Spleen (tissue), 11 donors: ENCODE measurements around the gene C19orf25. TPM values are rescaled to one million over a fixed set of nuclear protein-coding genes. Genes with fewer than 3 reads are reported as not detected.
A peak's percentile ranks its signal among the peaks of the same experiment; 100 is the strongest.

ENCODE experiments used
- DNase-seq: peaks from one replicate; pipeline ENCODE4 v3.0.0-alpha.2; 2020
- H3K27ac ChIP-seq, 8 donors: fragments of 200-600 bp; sonication (generic) in 7 of 8; 1 replicate in 4 of 8; 2 replicates in 4 of 8; pipeline versions ENCODE4 v1.5.0 to v1.8.0; 2016 to 2021; ENCODE audit warnings: inconsistent platforms in 4 of 8, mild to moderate bottlenecking in 4 of 8, moderate library complexity in 1 of 8
- H3K27me3 ChIP-seq, 7 donors: fragments of 200-600 bp; sonication (generic) in 6 of 7; replicated peaks in 1 of 7; 1 replicate in 4 of 7; 2 replicates in 3 of 7; pipeline versions ENCODE4 v1.5.0 to v1.8.0; 2016 to 2021; ENCODE audit warnings: inconsistent platforms in 3 of 7, mild to moderate bottlenecking in 1 of 7
- H3K36me3 ChIP-seq, 6 donors: fragments of 200-600 bp; sonication (generic) in 5 of 6; 1 replicate in 4 of 6; 2 replicates in 2 of 6; pipeline versions ENCODE4 v1.5.0 to v1.8.0; 2016 to 2021; ENCODE audit warnings: inconsistent platforms in 2 of 6
- H3K4me1 ChIP-seq, 6 donors: fragments of 200-600 bp; sonication (generic) in 5 of 6; 1 replicate in 3 of 6; 2 replicates in 3 of 6; pipeline versions ENCODE4 v1.5.0 to v1.8.0; 2016 to 2021; ENCODE audit warnings: inconsistent platforms in 3 of 6
- H3K4me3 ChIP-seq, 8 donors: fragments of 200-600 bp; sonication (generic) in 7 of 8; 1 replicate in 4 of 8; 2 replicates in 4 of 8; pipeline versions ENCODE4 v1.5.0 to v1.8.0; 2016 to 2021; ENCODE audit warnings: inconsistent platforms in 4 of 8, mild to moderate bottlenecking in 4 of 8, moderate library complexity in 2 of 8
- H3K9me3 ChIP-seq, 8 donors: fragments of 200-600 bp; sonication (generic) in 7 of 8; 1 replicate in 4 of 8; 2 replicates in 4 of 8; pipeline versions ENCODE4 v1.5.0 to v1.8.0; 2016 to 2021; ENCODE audit warnings: inconsistent platforms in 4 of 8
- POLR2A ChIP-seq, 3 donors: fragments of 450-650 bp; IDR thresholded peaks; one replicate each; pipeline ENCODE4 v1.5.1; 2017; ENCODE audit warnings: antibody characterized with exemption in 3 of 3, mild to moderate bottlenecking in 1 of 3
- POLR2AphosphoS5 ChIP-seq, 3 donors: sonication (generic); formaldehyde crosslinking; IDR thresholded peaks; one replicate each; pipeline ENCODE4 v1.5.1; 2017; ENCODE audit warnings: antibody characterized with exemption in 3 of 3
- WGBS, 5 donors: extraction: QIAGEN DNeasy Blood & Tissue Kit in 3 of 5; methylation state at CpG; one replicate each; pipeline versions ENCODE4 v1.1.5 to v1.1.7; 2013 to 2018; 5-methylcytosine and 5-hydroxymethylcytosine counted together
- intact Hi-C: fragments of 100-400 bp; cut with DNase I; formaldehyde crosslinking; loops from one replicate; pipeline ENCODE4 v1.15.0; 2023; ENCODE audit warnings: low total_unique reads
- polyA plus RNA-seq, 3 donors: library from polyadenylated mRNA; stranded (reverse); fragments of 200-250 nt; gene quantifications; one replicate each; pipeline ENCODE4 v1.2.1, GENCODE V29; 2013
- total RNA-seq, 7 donors: library from RNA; depleted of rRNA in 3 of 7; stranded (reverse); fragments of >200 nt in 3 of 7; fragmentation: NEBNext Ultra II Directional in 4 of 7; extraction: Animal tissue kit (Norgen Biotek cat#: 25700) in 4 of 7; gene quantifications; one replicate each; pipeline versions ENCODE4 v1.1.0 to v1.2.1, GENCODE V29; 2016 to 2021
- TF ChIP-seq, protein P1 (sequence below), 11 experiments: fragments of 200-600 bp in 7 of 11; fragments of 450-650 bp in 4 of 11; sonication (generic) in 4 of 11; IDR thresholded peaks in 8 of 11; conservative IDR thresholded peaks in 3 of 11; 1 replicate in 7 of 11; 2 replicates in 4 of 11; pipeline versions ENCODE4 v1.4.0 to v1.8.0; 2016 to 2021; ENCODE audit warnings: antibody characterized with exemption in 11 of 11, inconsistent platforms in 4 of 11, mild to moderate bottlenecking in 1 of 11
- donor health status: healthy with polysubstance abuse.
- donor health status: DM: no; HTN: no; CAD: no; lungs with moderate emphysema.
- donor health status: DM: no; HTN: no; CAD: no.
- donor health status: Bipolar disorder and iron deficiency.
- donor health status: healthy.
- donor health status: DM: no; HTN: no; CAD: no.
- donor health status: DM: yes; HTN: yes; CAD: no.

C19orf25 gene
- total and polyA plus RNA-seq, 10 donors, result 24.7 to 56.6 (median 39.5) TPM

- Histone ChIP-seq H3K27ac (no peak overlapping the region), H3K4me1 (peaks cover 6 to 34% (median 19%) of the 10 kb centered on the region in 6 donors)
- TF ChIP-seq POLR2AphosphoS5 (IDR thresholded peaks at IDR 0.05), result no peak
- no peak for TF ChIP-seq POLR2A (IDR thresholded peaks at IDR 0.05)
- TF ChIP-seq, protein P1, sequence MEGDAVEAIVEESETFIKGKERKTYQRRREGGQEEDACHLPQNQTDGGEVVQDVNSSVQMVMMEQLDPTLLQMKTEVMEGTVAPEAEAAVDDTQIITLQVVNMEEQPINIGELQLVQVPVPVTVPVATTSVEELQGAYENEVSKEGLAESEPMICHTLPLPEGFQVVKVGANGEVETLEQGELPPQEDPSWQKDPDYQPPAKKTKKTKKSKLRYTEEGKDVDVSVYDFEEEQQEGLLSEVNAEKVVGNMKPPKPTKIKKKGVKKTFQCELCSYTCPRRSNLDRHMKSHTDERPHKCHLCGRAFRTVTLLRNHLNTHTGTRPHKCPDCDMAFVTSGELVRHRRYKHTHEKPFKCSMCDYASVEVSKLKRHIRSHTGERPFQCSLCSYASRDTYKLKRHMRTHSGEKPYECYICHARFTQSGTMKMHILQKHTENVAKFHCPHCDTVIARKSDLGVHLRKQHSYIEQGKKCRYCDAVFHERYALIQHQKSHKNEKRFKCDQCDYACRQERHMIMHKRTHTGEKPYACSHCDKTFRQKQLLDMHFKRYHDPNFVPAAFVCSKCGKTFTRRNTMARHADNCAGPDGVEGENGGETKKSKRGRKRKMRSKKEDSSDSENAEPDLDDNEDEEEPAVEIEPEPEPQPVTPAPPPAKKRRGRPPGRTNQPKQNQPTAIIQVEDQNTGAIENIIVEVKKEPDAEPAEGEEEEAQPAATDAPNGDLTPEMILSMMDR (IDR thresholded peaks at IDR 0.05 in 8 of 11, conservative IDR thresholded peaks at IDR 0.05 in 3 of 11), result no peak
These were observed 13.5 kb upstream of the C19orf25 start for GRCh38 chr19:1492474-1493006.

DNA sequence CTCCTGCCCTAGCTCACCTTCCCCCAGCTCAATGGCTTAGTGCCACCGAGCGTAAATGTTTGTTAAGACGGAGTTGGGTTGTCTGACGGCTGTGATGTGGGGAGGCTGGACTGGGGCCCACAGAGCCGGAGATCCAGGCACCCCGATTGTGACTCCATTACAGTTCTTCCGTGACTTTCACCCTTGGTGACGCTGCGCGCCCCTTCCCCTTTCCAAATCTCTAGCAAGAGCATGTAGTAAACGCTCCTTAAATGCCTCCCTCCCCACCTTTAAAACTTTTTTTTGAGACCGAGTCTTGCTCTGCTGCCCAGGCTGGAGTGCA, 12.8 kb upstream of the C19orf25 start:
- DNase-seq, result no peak
- H3K36me3 ChIP-seq, result no peaks in the 10 kb centered on the region
- TF ChIP-seq POLR2AphosphoS5 (IDR thresholded peaks at IDR 0.05), result no peak
- TF ChIP-seq, protein P1 (IDR thresholded peaks at IDR 0.05 in 8 of 11, conservative IDR thresholded peaks at IDR 0.05 in 3 of 11), result no peak
- TF ChIP-seq POLR2A (IDR thresholded peaks at IDR 0.05), result no peak
- H3K9me3 ChIP-seq, result no peaks in the 10 kb centered on the region
- no peak overlapping the region for H3K27ac ChIP-seq
- intact Hi-C loops, result no loop called here
- peaks cover 0 to 46% (median under 1%) of the 10 kb centered on the region in 7 donors for H3K27me3 ChIP-seq
- peak overlapping the region in 2 of 8 donors; percentile 61 to 85 for H3K4me3 ChIP-seq
- WGBS, 5 donors, result 64 to 71% (median 68%) methylated on average over 12 of the region's 12 CpGs
- H3K4me1 ChIP-seq, result peaks cover 6 to 34% (median 19%) of the 10 kb centered on the region in 6 donors

More at GRCh38 chr19:1492474-1493006, 13.5 kb upstream of the C19orf25 start:
- WGBS, 5 donors, result 67 to 76% (median 72%) methylated on average over 6 to 10 of the region's 10 CpGs
- Histone ChIP-seq H3K36me3 (no peaks in the 10 kb centered on the region), H3K9me3 (no peaks in the 10 kb centered on the region), H3K27me3 (peaks cover 0 to 54% (median 7%) of the 10 kb centered on the region in 7 donors), H3K4me3 (no peak overlapping the region)
- intact Hi-C loops, result no loop called here
- no peak for DNase-seq

DNA sequence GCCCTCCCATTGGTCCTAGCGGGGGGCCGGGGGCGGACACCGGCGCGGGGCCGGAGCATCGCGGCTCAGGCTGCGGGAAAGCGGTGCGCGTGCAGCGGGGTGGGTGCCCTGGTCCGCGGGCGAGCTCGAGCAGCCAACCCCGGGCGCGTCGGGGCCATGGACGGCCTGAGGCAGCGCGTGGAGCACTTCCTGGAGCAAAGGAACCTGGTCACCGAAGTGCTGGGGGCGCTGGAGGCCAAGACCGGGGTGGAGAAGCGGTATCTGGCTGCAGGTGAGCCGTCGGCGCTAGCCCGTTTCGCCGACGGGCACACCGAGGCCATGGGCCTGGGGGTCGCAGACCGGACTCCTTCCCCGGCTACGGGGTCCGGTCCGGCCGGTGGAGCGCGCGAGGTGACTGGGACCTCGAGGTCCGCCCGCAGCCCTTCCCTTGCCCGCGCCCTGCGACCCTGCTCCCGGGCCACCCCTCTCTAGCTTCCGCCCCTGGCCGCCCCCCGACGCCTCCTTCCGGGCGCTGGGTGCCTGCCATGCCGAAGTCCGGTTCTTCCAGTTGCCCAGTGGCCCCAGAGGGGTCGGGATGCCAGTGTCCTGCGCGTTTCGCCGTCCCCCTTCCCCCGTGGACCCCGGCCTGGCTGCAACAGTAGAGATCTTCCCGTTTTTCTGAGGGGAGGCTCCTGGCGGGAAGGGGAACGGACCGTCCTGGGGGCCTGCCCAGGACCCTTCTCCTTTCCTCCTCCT, 12.3 kb upstream of the C19orf25 start, which contains the start of gene REEP6:
REEP6 (plus strand) TSS at position 68 of the 735 bp plus-strand sequence; CDS start at position 157, 89 bp downstream.
- H3K27ac ChIP-seq, result peak within 1 kb of the TSS in 6 of 8 donors; percentile 41 to 81 (median 62)
- intact Hi-C loops, result no loop called here
- no peak for DNase-seq

More for the DNA sequence above, 12.3 kb upstream of the C19orf25 start, which contains the start of gene REEP6:
- TF ChIP-seq POLR2A (IDR thresholded peaks at IDR 0.05), result no peak
- TF ChIP-seq POLR2AphosphoS5 (IDR thresholded peaks at IDR 0.05), result peak in 2 of 3 donors; percentile 8 to 58
- TF ChIP-seq, protein P1 (IDR thresholded peaks at IDR 0.05 in 8 of 11, conservative IDR thresholded peaks at IDR 0.05 in 3 of 11), result peak in 1 of 11 experiments; percentile 18
- no peaks in the 10 kb centered on the region for H3K9me3 ChIP-seq
- no peaks in the 10 kb centered on the region for H3K36me3 ChIP-seq
- H3K4me3 ChIP-seq, result peak within 1 kb of the TSS; percentile 54 to 85 (median 59)
- peaks cover 0 to 43% (median 0%) of the 10 kb centered on the region in 7 donors for H3K27me3 ChIP-seq
- peaks cover 6 to 34% (median 19%) of the 10 kb centered on the region in 6 donors for H3K4me1 ChIP-seq
- WGBS, 5 donors, result 3 to 11% (median 6%) methylated on average over 26 to 73 of the region's 73 CpGs
